GM23248 (cell line): ENCODE measurements around the gene TUBA4A. TPM values are rescaled to one million over a fixed set of nuclear protein-coding genes. Genes with fewer than 3 reads are reported as not detected.

Source experiments
- DNase-seq: peaks from one replicate; pipeline ENCODE4 v3.0.0-alpha.2; 2015
- H2AFZ ChIP-seq: fragments of 200-600 bp; sonication (generic); 2 replicates; pipeline ENCODE4 v1.6.1; 2016; ENCODE audit warnings: antibody characterized with exemption
- H3F3A ChIP-seq: fragments of 200-600 bp; sonication (generic); 2 replicates; pipeline ENCODE4 v1.6.1; 2016; ENCODE audit warnings: mild to moderate bottlenecking, antibody characterized with exemption, mixed run types; ENCODE audit not compliant: insufficient read depth
- H3K27ac ChIP-seq: fragments of 200-600 bp; sonication (generic); 2 replicates; pipeline ENCODE4 v1.5.1; 2016; ENCODE audit warnings: mild to moderate bottlenecking
- H3K27me3 ChIP-seq: fragments of 200-600 bp; sonication (generic); replicated peaks from 2 replicates; pipeline ENCODE4 v1.6.1; 2016; ENCODE audit warnings: mild to moderate bottlenecking; ENCODE audit not compliant: insufficient read depth
- H3K36me3 ChIP-seq: fragments of 200-600 bp; sonication (generic); 2 replicates; pipeline ENCODE4 v1.6.1; 2016; ENCODE audit warnings: low read depth, mild to moderate bottlenecking
- H3K4me1 ChIP-seq: fragments of 200-600 bp; sonication (generic); 2 replicates; pipeline ENCODE4 v1.6.1; 2016; ENCODE audit warnings: mild to moderate bottlenecking; ENCODE audit not compliant: insufficient read depth
- H3K4me2 ChIP-seq: fragments of 200-600 bp; sonication (generic); one replicate; pipeline ENCODE4 v1.6.1; 2016; ENCODE audit warnings: mild to moderate bottlenecking; ENCODE audit not compliant: unreplicated experiment
- H3K4me3 ChIP-seq: fragments of 200-600 bp; sonication (generic); 2 replicates; pipeline ENCODE4 v1.5.1; 2016; ENCODE audit warnings: mild to moderate bottlenecking
- H3K79me2 ChIP-seq: fragments of 200-600 bp; sonication (generic); 2 replicates; pipeline ENCODE4 v1.6.1; 2016; ENCODE audit warnings: mild to moderate bottlenecking; ENCODE audit not compliant: insufficient read depth
- H3K9ac ChIP-seq: fragments of 200-600 bp; sonication (generic); 2 replicates; pipeline ENCODE4 v1.6.1; 2016; ENCODE audit warnings: mild to moderate bottlenecking
- H3K9me2 ChIP-seq: fragments of 200-600 bp; sonication (generic); 2 replicates; pipeline ENCODE4 v1.6.1; 2016; ENCODE audit warnings: mixed run types, mild to moderate bottlenecking, moderate library complexity; ENCODE audit not compliant: insufficient read depth
- H3K9me3 ChIP-seq: fragments of 200-600 bp; sonication (generic); one replicate; pipeline ENCODE4 v1.6.1; 2017; ENCODE audit warnings: low read depth
- H4K20me1 ChIP-seq: fragments of 200-600 bp; sonication (generic); 2 replicates; pipeline ENCODE4 v1.6.0; 2016; ENCODE audit not compliant: insufficient read depth
- EZH2 ChIP-seq: fragments of 200-600 bp; sonication (generic); IDR thresholded peaks from 2 replicates; pipeline ENCODE4 v1.6.1; 2018; ENCODE audit warnings: antibody characterized with exemption, mild to moderate bottlenecking; ENCODE audit not compliant: insufficient read depth, poor library complexity, severe bottlenecking
- EZH2phosphoT487 ChIP-seq: fragments of 200-600 bp; sonication (generic); IDR thresholded peaks from 2 replicates; pipeline ENCODE4 v1.6.1; 2018; ENCODE audit warnings: antibody characterized with exemption, moderate library complexity, mild to moderate bottlenecking, low read depth; ENCODE audit not compliant: insufficient read depth
- WGBS, 2 experiments: methylation state at CpG; one replicate each; pipeline ENCODE4 v1.1.6; 2015 to 2017; ENCODE audit warnings: low lambda C conversion rate in 2 of 2, low coverage in 1 of 2; ENCODE audit errors: missing lambda C conversion rate in 2 of 2; 5-methylcytosine and 5-hydroxymethylcytosine counted together
- in situ Hi-C: fragments of 300-500 bp; cut with MboI; formaldehyde crosslinking; loops from 2 replicates; pipeline ENCODE4 v1.15.0; 2020
- polyA plus RNA-seq: library from polyadenylated mRNA; unstranded; fragments of >200 nt; fragmentation: Nextera tagmentation; extraction: Ambion mirVana; gene quantifications from 2 replicates; pipeline ENCODE4 v1.2.1, GENCODE V29; 2016
- total RNA-seq: library from RNA; depleted of rRNA; stranded (reverse); fragments of >200 nt; shearing (Covaris generic); gene quantifications from 2 replicates; pipeline ENCODE4 v1.2.3, GENCODE V29; 2014

Gene TUBA4A
- total and polyA plus RNA-seq, 2 experiments from 2014 or later = 14.3 to 14.5 TPM

GRCh38 chr2:219228041-219228910 is 25.4 kb downstream of the TUBA4A start:
- Histone ChIP-seq H3K27me3 (no peaks in the 10 kb centered on the region), H3K9ac (peak overlapping the region; percentile 94), H3K4me2 (peak overlapping the region; percentile 99), H3K9me2 (no peaks in the 10 kb centered on the region), H3F3A (peaks cover 11% of the 10 kb centered on the region; the same call in 1 of the 2 replicates), H3K9me3 (no peaks in the 10 kb centered on the region), H3K4me3 (peak overlapping the region; percentile 93), H3K4me1 (peaks cover 22% of the 10 kb centered on the region), H2AFZ (peak overlapping the region; percentile 79), H3K36me3 (peaks cover 31% of the 10 kb centered on the region), H3K27ac (peak overlapping the region; percentile 88), H3K79me2 (peaks cover 71% of the 10 kb centered on the region), H4K20me1 (no peaks in the 10 kb centered on the region)
- peak; percentile 31 for DNase-seq
- in situ Hi-C loops = no loop called here
- 19 to 22% methylated on average over 7 of the region's 7 CpGs for WGBS, 2 experiments
- TF ChIP-seq EZH2 (no peak), EZH2phosphoT487 (no peak)

GRCh38 chr2:219225350-219225749 is 28.4 kb downstream of the TUBA4A start:
- Histone ChIP-seq H3K27ac (no peak overlapping the region), H3K27me3 (no peaks in the 10 kb centered on the region), H3F3A (peaks cover 10% of the 10 kb centered on the region; the same call in 1 of the 2 replicates), H3K4me1 (peaks cover 12% of the 10 kb centered on the region), H3K9me2 (no peaks in the 10 kb centered on the region), H3K9ac (no peak overlapping the region), H3K79me2 (peaks cover 44% of the 10 kb centered on the region), H3K4me2 (no peak overlapping the region), H3K36me3 (peaks cover 25% of the 10 kb centered on the region), H2AFZ (no peak overlapping the region), H4K20me1 (no peaks in the 10 kb centered on the region), H3K9me3 (no peaks in the 10 kb centered on the region), H3K4me3 (no peak overlapping the region)
- WGBS, 2 experiments = 94 to 96% methylated on average over 3 of the region's 3 CpGs
- TF ChIP-seq EZH2phosphoT487 (no peak), EZH2 (no peak)
- in situ Hi-C loops = no loop called here
- no peak for DNase-seq

- H3K9me3 ChIP-seq = no peaks in the 10 kb centered on the region
- peaks cover 17% of the 10 kb centered on the region for H3K4me1 ChIP-seq
- H2AFZ ChIP-seq = no peak overlapping the region
- peaks cover 41% of the 10 kb centered on the region for H3K79me2 ChIP-seq
- DNase-seq = no peak
- H3K9me2 ChIP-seq = no peaks in the 10 kb centered on the region
- no peak for TF ChIP-seq EZH2phosphoT487
- no peak for TF ChIP-seq EZH2
- no peak overlapping the region for H3K4me2 ChIP-seq
- WGBS, 2 experiments = 93 to 94% methylated on average over 31 of the region's 31 CpGs
- in situ Hi-C loops = no loop called here
- H3K36me3 ChIP-seq = peaks cover 25% of the 10 kb centered on the region
- no peaks in the 10 kb centered on the region for H4K20me1 ChIP-seq
- H3F3A ChIP-seq = peaks cover 16% of the 10 kb centered on the region
- H3K27me3 ChIP-seq = no peaks in the 10 kb centered on the region
- H3K4me3 ChIP-seq = no peak overlapping the region
- H3K27ac ChIP-seq = no peak overlapping the region
- H3K9ac ChIP-seq = no peak overlapping the region
Observed at GRCh38 chr2:219223831-219224610, 29.7 kb downstream of the TUBA4A start.

GRCh38 chr2:219221957-219222518 is 31.7 kb downstream of the TUBA4A start:
- no peak overlapping the region for H3K4me3 ChIP-seq
- in situ Hi-C loops = no loop called here
- no peak overlapping the region for H3K4me2 ChIP-seq
- no peaks in the 10 kb centered on the region for H3K9me2 ChIP-seq
- no peak overlapping the region for H3K9ac ChIP-seq
- TF ChIP-seq EZH2 (no peak), EZH2phosphoT487 (no peak)
- H3K4me1 ChIP-seq = peaks cover 11% of the 10 kb centered on the region
- peaks cover 17% of the 10 kb centered on the region for H3F3A ChIP-seq
- H2AFZ ChIP-seq = no peak overlapping the region
- no peak for DNase-seq
- no peak overlapping the region for H3K27ac ChIP-seq
- H3K27me3 ChIP-seq = no peaks in the 10 kb centered on the region
- H4K20me1 ChIP-seq = no peaks in the 10 kb centered on the region
- H3K36me3 ChIP-seq = peaks cover 25% of the 10 kb centered on the region
- H3K79me2 ChIP-seq = peaks cover 22% of the 10 kb centered on the region
- H3K9me3 ChIP-seq = no peaks in the 10 kb centered on the region
- 90% methylated on average over 16 of the region's 16 CpGs for WGBS, 2 experiments
